HUES48 (cell line): ENCODE data around the gene GASK1A.

Experiments
- H3K27ac ChIP-seq: one replicate; pipeline ENCODE4 v1.7.0; 2013; ENCODE audit warnings: low read depth, low read length, inconsistent platforms
- H3K27me3 ChIP-seq: 2 replicates; pipeline ENCODE4 v1.6.1; 2013; ENCODE audit warnings: mild to moderate bottlenecking, low read length; ENCODE audit not compliant: control insufficient read depth, insufficient read depth
- H3K36me3 ChIP-seq: 2 replicates; pipeline ENCODE4 v1.6.1; 2013; ENCODE audit warnings: low read length; ENCODE audit not compliant: control insufficient read depth, insufficient read depth
- H3K4me1 ChIP-seq: 2 replicates; pipeline ENCODE4 v1.6.1; 2013; ENCODE audit warnings: mild to moderate bottlenecking, low read length; ENCODE audit not compliant: control insufficient read depth, insufficient read depth
- H3K4me3 ChIP-seq: 2 replicates; pipeline ENCODE4 v1.5.1; 2013; ENCODE audit warnings: mild to moderate bottlenecking, low read depth, low read length
- H3K9ac ChIP-seq: 2 replicates; pipeline ENCODE4 v1.6.1; 2013; ENCODE audit warnings: mild to moderate bottlenecking, low read depth, low read length, moderate library complexity
- H3K9me3 ChIP-seq: 2 replicates; pipeline ENCODE4 v1.6.1; 2013; ENCODE audit warnings: low read length; ENCODE audit not compliant: control insufficient read depth, insufficient read depth

The GASK1A gene

GRCh38 chr3:43076857-43077256 is 97.7 kb downstream of the GASK1A start:
- Histone ChIP-seq H3K9me3 (no peaks in the 10 kb centered on the region), H3K4me1 (no peaks in the 10 kb centered on the region), H3K36me3 (peaks cover 19% of the 10 kb centered on the region), H3K9ac (no peak overlapping the region), H3K4me3 (no peak overlapping the region), H3K27me3 (no peaks in the 10 kb centered on the region), H3K27ac (no peak overlapping the region)

GRCh38 chr3:43077261-43077660 is 98.2 kb downstream of the GASK1A start:
- H3K36me3 ChIP-seq, result peaks cover 19% of the 10 kb centered on the region
- no peak overlapping the region for H3K27ac ChIP-seq

GRCh38 chr3:43077707-43078106 is 98.6 kb downstream of the GASK1A start:
- Histone ChIP-seq H3K4me3 (no peak overlapping the region), H3K36me3 (peaks cover 19% of the 10 kb centered on the region), H3K9ac (no peak overlapping the region), H3K9me3 (peaks cover 3% of the 10 kb centered on the region; the same call in 1 of the 2 replicates), H3K27me3 (no peaks in the 10 kb centered on the region), H3K27ac (no peak overlapping the region), H3K4me1 (no peaks in the 10 kb centered on the region)

More at GRCh38 chr3:43077261-43077660, 98.2 kb downstream of the GASK1A start:
- Histone ChIP-seq H3K9ac (no peak overlapping the region), H3K27me3 (no peaks in the 10 kb centered on the region), H3K4me1 (no peaks in the 10 kb centered on the region), H3K4me3 (no peak overlapping the region), H3K9me3 (no peaks in the 10 kb centered on the region; the same call in 1 of the 2 replicates)

DNA sequence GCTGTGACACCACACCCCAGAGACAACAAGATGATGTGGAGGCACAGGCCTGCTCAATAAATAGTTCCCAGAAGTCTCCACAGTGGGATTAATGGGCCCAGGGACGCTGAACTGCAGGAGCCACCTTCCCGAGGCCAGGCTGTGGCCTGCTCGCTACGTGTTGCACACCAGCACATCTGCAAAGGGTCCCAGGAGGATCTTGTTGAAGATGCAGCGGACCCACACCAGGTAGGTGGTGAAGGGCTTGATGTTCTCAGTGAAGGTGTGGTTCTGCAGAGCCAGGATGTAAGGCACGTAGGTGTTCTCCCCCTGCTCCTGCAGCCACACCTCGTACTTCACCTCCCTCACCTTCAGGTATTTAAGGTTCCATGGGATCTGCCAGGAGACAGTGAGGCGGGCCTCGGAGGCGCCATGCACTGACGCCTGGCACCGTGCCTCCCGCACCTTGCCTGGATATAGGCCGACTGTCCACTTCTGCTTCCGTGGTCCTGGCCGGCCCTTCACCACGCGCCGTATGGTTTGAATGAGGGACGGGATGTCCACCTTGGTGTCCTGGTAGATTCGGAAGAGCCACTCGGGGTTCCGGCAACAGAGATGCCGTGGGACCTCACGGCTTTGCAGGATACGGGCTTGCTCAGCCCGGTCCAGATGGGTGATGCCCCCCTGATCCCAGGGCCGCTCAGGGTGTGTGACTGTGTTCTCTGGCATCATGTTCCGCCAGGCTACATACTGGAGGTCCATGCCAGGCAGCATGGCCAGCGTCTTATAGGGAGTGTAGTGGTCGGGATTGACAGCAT is 100.6 kb downstream of the GASK1A start:
- H3K4me3 ChIP-seq, result no peak overlapping the region
- H3K4me1 ChIP-seq, result no peaks in the 10 kb centered on the region

GRCh38 chr3:43080726-43081568 is 101.8 kb downstream of the GASK1A start:
- Histone ChIP-seq H3K9me3 (peaks cover 3% of the 10 kb centered on the region; the same call in 1 of the 2 replicates), H3K27me3 (no peaks in the 10 kb centered on the region), H3K27ac (no peak overlapping the region), H3K36me3 (peaks cover 19% of the 10 kb centered on the region), H3K4me3 (no peak overlapping the region), H3K4me1 (no peaks in the 10 kb centered on the region), H3K9ac (no peak overlapping the region)

More for the DNA sequence above, 100.6 kb downstream of the GASK1A start:
- Histone ChIP-seq H3K9me3 (peaks cover 3% of the 10 kb centered on the region; the same call in 1 of the 2 replicates), H3K27me3 (no peaks in the 10 kb centered on the region), H3K36me3 (peaks cover 19% of the 10 kb centered on the region), H3K9ac (no peak overlapping the region), H3K27ac (no peak overlapping the region)

DNA sequence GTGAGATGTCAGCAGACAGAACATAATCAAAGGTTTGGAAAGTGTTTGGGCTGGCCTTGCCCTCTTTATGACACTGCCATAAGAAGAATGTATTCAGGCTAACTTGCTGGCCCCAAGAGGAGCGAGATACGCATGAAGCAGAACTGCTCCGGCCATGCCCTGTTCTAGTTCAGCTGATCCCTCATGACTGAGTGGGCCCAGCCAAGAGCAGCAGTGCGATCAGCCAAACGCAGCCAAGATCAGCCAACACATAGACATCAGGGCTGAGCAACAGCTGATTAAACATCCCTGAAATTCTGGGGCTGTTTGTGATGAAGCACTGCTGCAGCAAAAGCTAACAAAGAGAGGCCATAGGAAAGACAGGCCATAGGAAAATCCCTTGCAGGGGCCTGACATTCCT is 102.7 kb downstream of the GASK1A start:
- Histone ChIP-seq H3K36me3 (peaks cover 19% of the 10 kb centered on the region), H3K27me3 (no peaks in the 10 kb centered on the region), H3K4me3 (no peak overlapping the region), H3K4me1 (no peaks in the 10 kb centered on the region), H3K9ac (no peak overlapping the region), H3K9me3 (peaks cover 3% of the 10 kb centered on the region; the same call in 1 of the 2 replicates), H3K27ac (no peak overlapping the region)

- Histone ChIP-seq H3K27ac (no peak overlapping the region), H3K4me1 (no peaks in the 10 kb centered on the region), H3K4me3 (no peak overlapping the region), H3K9ac (no peak overlapping the region), H3K36me3 (peaks cover 19% of the 10 kb centered on the region), H3K9me3 (peaks cover 3% of the 10 kb centered on the region; the same call in 1 of the 2 replicates), H3K27me3 (no peaks in the 10 kb centered on the region)
These were observed 103.3 kb downstream of the GASK1A start for GRCh38 chr3:43082457-43082856.

GRCh38 chr3:43086460-43087165 is 107.5 kb downstream of the GASK1A start:
- Histone ChIP-seq H3K9ac (no peak overlapping the region), H3K4me3 (no peak overlapping the region), H3K9me3 (peaks cover 3% of the 10 kb centered on the region; the same call in 1 of the 2 replicates), H3K36me3 (no peaks in the 10 kb centered on the region), H3K27me3 (no peaks in the 10 kb centered on the region), H3K4me1 (no peaks in the 10 kb centered on the region), H3K27ac (no peak overlapping the region)

GRCh38 chr3:43087249-43087776 is 108.2 kb downstream of the GASK1A start:
- no peak overlapping the region for H3K27ac ChIP-seq
- no peak overlapping the region for H3K4me3 ChIP-seq
- peaks cover 3% of the 10 kb centered on the region; the same call in 1 of the 2 replicates for H3K9me3 ChIP-seq
- no peaks in the 10 kb centered on the region for H3K36me3 ChIP-seq
- H3K4me1 ChIP-seq, result no peaks in the 10 kb centered on the region
- no peaks in the 10 kb centered on the region for H3K27me3 ChIP-seq
- H3K9ac ChIP-seq, result no peak overlapping the region

DNA sequence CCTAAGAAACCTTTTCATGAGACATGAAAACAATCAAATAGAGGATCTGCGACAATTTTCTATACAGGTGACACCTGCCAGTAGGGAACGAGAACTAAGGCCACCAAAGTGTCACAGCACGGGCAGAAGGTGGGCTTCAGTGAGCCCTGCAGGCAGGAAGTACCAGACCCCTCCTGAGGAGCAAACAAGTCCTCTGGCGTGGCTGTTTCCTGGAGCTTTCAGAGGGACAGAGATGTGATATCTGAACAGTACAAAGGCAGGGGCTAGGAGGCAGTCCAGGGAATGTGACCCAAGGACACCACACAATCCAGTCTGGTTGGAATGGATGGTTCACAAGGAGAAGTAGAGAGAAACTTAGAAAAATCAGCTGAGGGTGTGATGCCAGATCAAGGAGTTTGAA is 110.0 kb downstream of the GASK1A start:
- Histone ChIP-seq H3K4me3 (no peak overlapping the region), H3K4me1 (no peaks in the 10 kb centered on the region), H3K9me3 (no peaks in the 10 kb centered on the region), H3K27me3 (no peaks in the 10 kb centered on the region), H3K9ac (no peak overlapping the region), H3K27ac (no peak overlapping the region), H3K36me3 (no peaks in the 10 kb centered on the region)
